Astrocyte (in vitro differentiated cells and primary cell): ENCODE data around the gene SDHB. TPM values are rescaled to one million over a fixed set of nuclear protein-coding genes. Genes with fewer than 3 reads are reported as not detected.

ENCODE experiments used
- DNase-seq: peaks from one replicate; pipeline ENCODE4 v3.0.0-alpha.2; 2010; ENCODE audit warnings: low read depth
- FAIRE-seq: peaks from 2 replicates; lab custom pipeline; 2011; peaks lifted over from hg19 to GRCh38; lab: Jason Lieb, UNC
- H2AFZ ChIP-seq: 2 replicates; pipeline ENCODE4 v1.6.0; 2012; ENCODE audit warnings: low read depth, low read length, inconsistent platforms
- H3K27ac ChIP-seq: 2 replicates; pipeline ENCODE4 v1.5.1; 2011; ENCODE audit warnings: low read depth, low read length, inconsistent platforms
- H3K27me3 ChIP-seq: 2 replicates; pipeline ENCODE4 v1.6.0; 2011; ENCODE audit warnings: low read length, inconsistent platforms; ENCODE audit not compliant: insufficient read depth
- H3K36me3 ChIP-seq: 2 replicates; pipeline ENCODE4 v1.5.1; 2011; ENCODE audit warnings: low read length, inconsistent platforms; ENCODE audit not compliant: insufficient read depth
- H3K4me1 ChIP-seq: 2 replicates; pipeline ENCODE4 v1.5.1; 2011; ENCODE audit warnings: low read length, inconsistent platforms; ENCODE audit not compliant: insufficient read depth
- H3K4me2 ChIP-seq: 2 replicates; pipeline ENCODE4 v1.6.0; 2012; ENCODE audit warnings: low read length, inconsistent platforms
- H3K4me3 ChIP-seq: 2 replicates; pipeline ENCODE4 v1.5.1; 2011; ENCODE audit warnings: low read depth, mild to moderate bottlenecking, low read length, inconsistent platforms; ENCODE audit not compliant: insufficient read depth
- H3K79me2 ChIP-seq: 2 replicates; pipeline ENCODE4 v1.6.0; 2012; ENCODE audit warnings: mild to moderate bottlenecking, low read length, inconsistent platforms; ENCODE audit not compliant: insufficient read depth
- H3K9ac ChIP-seq: 2 replicates; pipeline ENCODE4 v1.6.0; 2012; ENCODE audit warnings: mild to moderate bottlenecking, low read length, inconsistent platforms
- H3K9me3 ChIP-seq: 2 replicates; pipeline ENCODE4 v1.5.1; 2012; ENCODE audit warnings: low read depth, mild to moderate bottlenecking, low read length, inconsistent platforms; ENCODE audit not compliant: insufficient read depth
- H4K20me1 ChIP-seq: 2 replicates; pipeline ENCODE4 v1.6.0; 2012; ENCODE audit warnings: low read length, inconsistent platforms; ENCODE audit not compliant: insufficient read depth
- H3K27ac Mint-ChIP-seq: one replicate; pipeline ENCODE4 v1.8.0; 2021; ENCODE audit warnings: mild to moderate bottlenecking, mixed read lengths; ENCODE audit not compliant: unreplicated experiment
- H3K27me3 Mint-ChIP-seq: one replicate; pipeline ENCODE4 v1.8.0; 2021; ENCODE audit warnings: low read depth, mixed read lengths; ENCODE audit not compliant: unreplicated experiment
- H3K36me3 Mint-ChIP-seq: one replicate; pipeline ENCODE4 v1.8.0; 2021; ENCODE audit warnings: low read depth, mixed read lengths; ENCODE audit not compliant: unreplicated experiment
- H3K4me1 Mint-ChIP-seq: one replicate; pipeline ENCODE4 v1.8.0; 2021; ENCODE audit warnings: low read depth, mixed read lengths; ENCODE audit not compliant: unreplicated experiment
- H3K4me3 Mint-ChIP-seq: one replicate; pipeline ENCODE4 v1.8.0; 2021; ENCODE audit warnings: mild to moderate bottlenecking, moderate library complexity, mixed read lengths; ENCODE audit not compliant: unreplicated experiment
- H3K9me3 Mint-ChIP-seq: one replicate; pipeline ENCODE4 v1.8.0; 2021; ENCODE audit warnings: mild to moderate bottlenecking, mixed read lengths; ENCODE audit not compliant: unreplicated experiment
- CTCF ChIP-seq: IDR thresholded peaks from 2 replicates; pipeline ENCODE4 v1.5.1; 2011; ENCODE audit warnings: low read depth, mild to moderate bottlenecking, inconsistent platforms, low read length, moderate library complexity; ENCODE audit not compliant: insufficient read depth
- EZH2 ChIP-seq: IDR thresholded peaks from 2 replicates; pipeline ENCODE4 v1.6.1; 2012; ENCODE audit warnings: mild to moderate bottlenecking, low read length, inconsistent platforms; ENCODE audit not compliant: insufficient read depth
- total RNA-seq: library from RNA; stranded (reverse); gene quantifications from 2 replicates; pipeline ENCODE4 v1.2.1, GENCODE V29; 2021

The SDHB gene
- total RNA-seq, 1 donor from 2014 or later = 84.9 TPM

DNA sequence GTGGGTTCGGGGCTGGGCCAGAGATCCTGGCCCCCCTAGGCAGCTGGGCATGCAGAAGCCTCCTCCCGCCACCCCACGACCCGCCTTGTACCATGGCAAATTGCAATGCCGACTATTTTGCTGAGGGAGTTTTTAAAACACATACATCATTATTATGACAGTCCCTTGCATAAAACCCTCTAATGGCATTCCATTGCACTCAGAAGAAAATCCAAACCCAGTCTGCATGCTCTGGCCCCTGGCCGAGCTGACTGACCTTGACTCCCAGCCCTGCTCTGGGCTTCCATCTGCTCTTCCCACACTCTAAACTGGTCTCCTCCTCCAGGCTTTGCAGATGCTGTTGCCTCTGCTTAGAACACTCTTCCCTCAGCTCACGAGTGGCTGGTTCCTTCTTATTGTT, 37.4 kb upstream of the SDHB start:
- Histone ChIP-seq H2AFZ (no peak overlapping the region), H3K27ac (no peak overlapping the region), H3K4me3 (no peak overlapping the region), H3K79me2 (no peaks in the 10 kb centered on the region), H3K4me2 (no peak overlapping the region), H3K27me3 (peaks cover 7% of the 10 kb centered on the region), H3K9me3 (no peaks in the 10 kb centered on the region), H3K36me3 (no peaks in the 10 kb centered on the region), H3K4me1 (no peaks in the 10 kb centered on the region), H3K9ac (no peak overlapping the region), H4K20me1 (no peaks in the 10 kb centered on the region)
- TF ChIP-seq EZH2 = no peak
- no peak for TF ChIP-seq CTCF
- no peak for DNase-seq
- no peak overlapping the region for H3K4me3 Mint-ChIP-seq
- peaks cover 3% of the 10 kb centered on the region for H3K36me3 Mint-ChIP-seq
- H3K4me1 Mint-ChIP-seq = peaks cover 2% of the 10 kb centered on the region
- no peak overlapping the region for H3K27ac Mint-ChIP-seq
- FAIRE-seq = no peak
- peaks cover 19% of the 10 kb centered on the region for H3K27me3 Mint-ChIP-seq
- H3K9me3 Mint-ChIP-seq = peaks cover 4% of the 10 kb centered on the region

GRCh38 chr1:17089506-17089905, 35.7 kb upstream of the SDHB start:
- peaks cover 18% of the 10 kb centered on the region for H3K27me3 Mint-ChIP-seq
- no peak for DNase-seq
- TF ChIP-seq EZH2 = no peak
- no peak overlapping the region for H3K4me3 Mint-ChIP-seq
- peaks cover 3% of the 10 kb centered on the region for H3K27me3 ChIP-seq
- H3K4me1 ChIP-seq = no peaks in the 10 kb centered on the region
- no peak for FAIRE-seq
- H3K4me2 ChIP-seq = no peak overlapping the region
- no peak overlapping the region for H3K27ac Mint-ChIP-seq
- H3K4me3 ChIP-seq = no peak overlapping the region
- H3K27ac ChIP-seq = no peak overlapping the region
- H3K9ac ChIP-seq = no peak overlapping the region
- H3K9me3 Mint-ChIP-seq = peaks cover 4% of the 10 kb centered on the region
- H2AFZ ChIP-seq = no peak overlapping the region
- peaks cover 3% of the 10 kb centered on the region for H3K36me3 Mint-ChIP-seq
- H3K9me3 ChIP-seq = no peaks in the 10 kb centered on the region
- no peaks in the 10 kb centered on the region for H4K20me1 ChIP-seq
- H3K4me1 Mint-ChIP-seq = peaks cover 2% of the 10 kb centered on the region
- no peaks in the 10 kb centered on the region for H3K36me3 ChIP-seq
- no peaks in the 10 kb centered on the region for H3K79me2 ChIP-seq

- Mint-ChIP-seq H3K4me3 (no peak overlapping the region), H3K4me1 (peaks cover 2% of the 10 kb centered on the region), H3K36me3 (peaks cover 3% of the 10 kb centered on the region), H3K9me3 (peaks cover 4% of the 10 kb centered on the region), H3K27me3 (peaks cover 30% of the 10 kb centered on the region), H3K27ac (no peak overlapping the region)
- no peaks in the 10 kb centered on the region for H3K4me1 ChIP-seq
- no peaks in the 10 kb centered on the region for H3K79me2 ChIP-seq
- H3K9ac ChIP-seq = no peak overlapping the region
- H3K36me3 ChIP-seq = no peaks in the 10 kb centered on the region
- H2AFZ ChIP-seq = no peak overlapping the region
- H3K9me3 ChIP-seq = no peaks in the 10 kb centered on the region
- peaks cover 3% of the 10 kb centered on the region for H3K27me3 ChIP-seq
- H3K4me2 ChIP-seq = no peak overlapping the region
- no peaks in the 10 kb centered on the region for H4K20me1 ChIP-seq
- no peak overlapping the region for H3K4me3 ChIP-seq
- DNase-seq = no peak
- no peak for FAIRE-seq
- no peak overlapping the region for H3K27ac ChIP-seq
- TF ChIP-seq EZH2 (no peak), CTCF (no peak)
These were observed 32.9 kb upstream of the SDHB start for GRCh38 chr1:17086751-17087150.
